Bone marrow (tissue), 2 donors: Measurements from ENCODE around the gene CTSD.
"Not testable (repeated sequence)": the region's sequence is repeated elsewhere in the genome, so short reads cannot be mapped to it uniquely, and the experiment has no call there.

ENCODE experiments used
- DNase-seq, 2 donors: peaks; one replicate each; lab custom pipeline; 2025; lab: John Stamatoyannopoulos, UW

The CTSD gene

GRCh38 chr11:1763796-1764661, at the start of gene CTSD:
Gene CTSD, minus strand, starts transcription at chr11:1763927. Its CDS starts 68 bp downstream, at chr11:1763859.
- peak; percentile 24 to 79 for DNase-seq

DNA sequence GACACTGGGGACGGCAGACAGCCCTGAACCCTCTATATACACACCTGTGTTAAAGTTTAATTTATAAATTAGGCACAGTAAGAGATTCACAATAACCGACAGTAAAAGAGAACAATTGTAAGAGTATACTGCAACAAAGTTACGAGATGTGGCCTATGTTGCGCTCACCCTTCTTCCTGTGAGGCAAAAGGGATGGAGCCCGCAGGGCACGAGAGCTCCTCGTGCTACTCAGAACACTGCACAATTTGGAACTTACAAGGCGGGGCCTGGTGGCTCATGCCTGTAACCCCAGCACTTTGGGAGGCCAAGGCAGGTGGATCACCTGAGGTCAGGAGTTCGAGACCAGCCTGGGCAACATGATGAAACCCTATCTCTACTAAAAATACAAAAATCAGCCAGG, 49.6 kb upstream of the CTSD start:
- not testable (repeated sequence) for DNase-seq

GRCh38 chr11:1812801-1813200, 49.1 kb upstream of the CTSD start:
- no peak for DNase-seq

- DNase-seq, result no peak
Observed at GRCh38 chr11:1812274-1812673, 48.5 kb upstream of the CTSD start.

DNA sequence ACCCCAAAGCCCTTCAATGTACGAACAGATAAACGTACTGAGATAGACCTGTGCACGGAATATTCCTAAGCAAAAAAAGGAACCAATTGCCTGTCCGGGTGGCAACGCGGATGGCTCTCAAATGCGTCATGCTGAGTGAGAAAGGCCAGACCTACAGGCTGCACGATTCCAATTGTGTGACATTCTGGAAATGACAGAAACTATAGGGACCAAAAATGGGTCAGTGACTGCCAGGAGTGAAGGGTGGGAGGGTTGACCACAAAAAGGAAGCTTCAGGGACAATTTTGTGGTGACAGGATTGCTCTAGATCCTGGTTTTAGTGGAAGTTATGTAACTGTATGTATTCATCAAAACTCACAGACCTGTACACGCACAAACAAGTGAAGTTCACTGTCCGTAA, 47.0 kb upstream of the CTSD start:
- DNase-seq, result no peak

DNA sequence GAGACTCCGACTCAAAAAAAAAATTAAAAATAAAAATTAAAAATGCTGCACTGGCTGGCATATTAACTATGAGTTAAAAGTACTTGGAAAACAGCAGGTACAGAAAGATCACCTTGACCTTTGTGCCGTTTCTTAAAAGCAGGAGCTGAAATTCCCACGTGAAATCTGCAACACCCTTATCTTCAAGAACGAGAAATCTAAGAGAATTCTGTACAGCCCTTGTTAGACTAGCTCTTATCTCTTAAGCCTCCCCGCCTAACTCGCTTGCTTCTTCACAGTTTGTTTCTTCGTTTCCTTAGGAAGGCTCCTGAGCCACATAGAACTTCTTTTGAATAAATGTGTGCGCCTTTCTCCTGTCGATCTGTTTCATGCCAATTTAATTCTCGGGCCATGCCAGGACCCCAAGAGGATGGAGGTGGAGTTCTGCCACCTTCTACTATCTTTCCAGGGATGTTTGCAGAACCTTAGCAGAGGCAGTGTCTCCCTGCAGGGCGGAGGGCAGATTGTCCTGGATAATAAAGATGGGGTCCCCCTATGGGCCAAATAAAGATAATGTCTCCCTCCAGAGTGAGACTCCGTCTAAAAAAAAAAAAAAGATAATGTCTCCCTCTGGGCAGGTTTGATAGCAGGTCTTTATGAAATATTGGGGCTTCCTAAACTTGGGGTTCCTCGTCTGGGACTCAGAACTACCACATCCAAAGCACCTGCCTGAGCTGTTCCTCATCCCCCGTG, 43.7 kb upstream of the CTSD start:
- peak in 1 of 2 donors; percentile 43 for DNase-seq

- DNase-seq, result no peak
Observed at GRCh38 chr11:1805525-1805924, 41.8 kb upstream of the CTSD start.

GRCh38 chr11:1803835-1804519, 40.2 kb upstream of the CTSD start:
- DNase-seq, result not testable (repeated sequence)

GRCh38 chr11:1803246-1803645, 39.5 kb upstream of the CTSD start:
- no peak for DNase-seq

- no peak for DNase-seq
Observed at GRCh38 chr11:1797391-1798125, 33.8 kb upstream of the CTSD start.

DNA sequence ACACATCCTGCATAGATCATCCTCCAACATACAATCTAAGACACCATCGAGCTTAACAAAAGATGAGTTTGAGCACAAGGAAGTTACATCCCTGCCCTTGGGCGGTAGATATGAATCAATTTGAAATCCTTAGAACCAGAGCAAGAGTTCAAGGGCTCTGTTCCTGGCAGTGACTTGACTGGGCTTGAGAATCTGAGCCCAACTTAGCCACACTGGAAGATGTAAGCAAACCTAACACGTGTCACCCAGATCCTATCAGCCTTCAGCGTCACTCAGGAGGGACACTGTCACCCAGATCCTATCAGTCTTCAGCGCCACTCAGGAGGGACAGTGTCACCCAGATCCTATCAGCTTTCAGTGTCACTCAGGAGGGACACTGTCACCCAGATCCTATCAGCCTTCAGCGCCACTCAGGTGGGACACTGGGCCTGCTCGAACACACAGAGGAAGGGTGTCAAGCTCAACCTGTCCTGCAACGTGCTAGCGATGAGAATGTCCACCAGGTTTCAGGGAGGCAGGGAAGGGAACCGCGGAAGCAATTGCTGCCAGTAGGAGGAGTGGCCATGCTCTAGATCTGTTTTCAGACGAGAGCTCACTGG, 32.8 kb upstream of the CTSD start:
- DNase-seq, result no peak

DNA sequence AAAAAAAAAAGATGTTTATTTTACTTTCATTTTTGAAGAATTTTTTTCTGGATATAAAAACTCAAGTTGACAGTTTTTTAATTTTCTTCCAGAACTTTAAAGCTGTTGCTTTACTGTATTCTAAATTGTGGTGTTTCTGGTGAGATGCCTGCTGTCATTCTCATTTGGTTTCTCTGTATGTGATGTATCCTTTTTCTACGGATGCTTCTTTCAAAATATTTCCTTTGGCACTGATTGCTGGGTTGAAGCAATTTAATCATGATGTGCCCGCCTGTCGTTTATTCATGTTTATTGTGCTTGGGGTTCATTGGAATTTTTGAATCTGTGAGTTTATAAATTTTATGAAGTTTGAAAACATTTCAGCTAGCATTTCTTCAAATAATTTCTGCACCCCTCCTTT, 29.4 kb upstream of the CTSD start:
- DNase-seq, result no peak

- no peak for DNase-seq
Observed at GRCh38 chr11:1792461-1792860, 28.7 kb upstream of the CTSD start.

DNA sequence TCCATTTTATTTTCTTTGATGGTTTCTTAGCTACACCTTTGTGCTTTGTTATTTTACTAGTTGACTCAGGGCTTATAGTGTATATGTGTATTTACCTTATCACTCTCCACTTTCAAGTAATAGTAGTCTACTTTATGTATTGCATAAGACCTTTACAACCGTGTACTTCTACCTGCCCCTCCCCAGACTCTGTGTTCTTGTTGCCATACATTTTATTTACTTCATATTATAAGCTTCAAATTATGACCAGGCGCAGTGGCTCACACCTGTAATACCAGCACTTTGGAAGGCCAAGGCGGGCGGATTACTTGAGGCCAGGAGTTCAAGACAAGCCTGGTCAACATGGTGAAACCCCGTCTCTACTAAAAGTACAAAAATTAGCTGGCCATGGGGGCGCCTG, 28.2 kb upstream of the CTSD start:
- DNase-seq, result no peak

GRCh38 chr11:1786466-1786865, 22.7 kb upstream of the CTSD start:
- no peak for DNase-seq

DNA sequence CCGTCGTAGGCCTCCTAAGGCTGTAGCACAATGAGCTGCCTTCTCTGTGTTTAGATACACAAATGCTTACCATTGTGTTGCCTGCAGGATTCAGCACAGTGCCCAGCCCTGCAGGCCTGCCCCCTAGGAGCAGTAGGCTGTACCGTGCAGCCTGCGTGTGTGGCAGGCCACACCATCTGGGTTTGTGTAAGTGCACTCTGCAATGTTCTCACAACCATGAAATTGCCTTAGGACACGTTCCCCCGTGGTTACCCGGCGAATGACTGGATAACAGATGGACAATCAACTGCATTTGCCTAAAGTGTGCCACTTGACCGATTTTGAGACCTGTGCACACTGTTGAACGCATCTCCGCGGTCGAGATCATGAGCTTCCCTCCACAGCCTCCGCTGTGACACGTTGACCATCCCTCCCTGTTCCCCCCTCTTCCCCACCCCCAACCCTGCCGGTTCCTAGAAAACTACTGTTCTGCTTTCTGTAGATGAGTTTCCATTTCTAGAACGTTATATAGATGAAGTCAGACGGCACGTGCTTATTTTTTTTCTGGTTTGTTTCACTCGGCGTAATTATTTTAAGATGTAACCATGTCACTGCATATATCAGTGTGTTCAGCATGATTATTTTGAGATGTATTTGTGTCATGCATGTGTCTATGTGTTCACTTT, 22.2 kb upstream of the CTSD start:
- no peak for DNase-seq

- DNase-seq, result no peak
Observed at GRCh38 chr11:1784761-1785650, 21.3 kb upstream of the CTSD start.

DNA sequence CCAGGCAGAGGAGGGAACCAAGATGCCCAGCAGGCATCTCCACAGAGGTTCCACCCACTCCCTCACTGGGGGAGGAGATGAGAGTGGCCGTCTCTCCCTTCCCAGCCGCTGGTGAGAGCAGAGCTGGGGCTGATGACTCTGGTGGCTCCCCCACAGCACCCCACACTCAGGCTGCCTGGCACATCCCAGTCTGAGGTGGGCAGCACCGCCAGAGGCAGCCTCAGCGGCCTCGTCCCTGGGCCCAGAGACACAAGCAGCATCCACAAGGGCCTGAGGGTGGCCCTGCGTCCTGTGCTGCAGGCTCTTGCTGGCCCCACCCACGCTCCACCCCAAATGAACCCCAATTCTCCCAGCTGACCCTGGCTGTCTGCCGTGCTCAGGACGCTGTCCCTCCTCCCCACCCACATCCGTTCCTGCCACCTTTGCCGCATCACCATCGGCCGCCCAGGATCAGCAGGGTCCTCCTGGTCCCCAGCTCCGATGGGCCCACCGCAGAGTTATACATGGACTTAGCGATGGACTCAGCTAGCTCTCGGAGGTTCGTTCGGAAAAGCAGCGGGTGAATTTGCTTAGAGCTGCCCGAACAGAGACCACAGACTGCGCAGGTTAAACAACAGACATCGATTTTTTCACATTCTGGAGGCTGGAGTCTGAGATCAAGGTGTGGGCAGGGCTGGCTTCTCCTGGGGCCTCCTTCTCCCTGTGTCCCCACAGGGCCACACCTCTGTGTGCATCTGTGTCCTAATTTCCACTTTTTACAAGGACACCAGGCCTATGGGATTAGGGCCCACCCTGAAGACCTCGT, 20.2 kb upstream of the CTSD start:
- no peak for DNase-seq
